Gastroesophageal sphincter (tissue), 3 donors: ENCODE data around the gene DHRS4.
"Not testable (repeated sequence)": the region's sequence is repeated elsewhere in the genome, so short reads cannot be mapped to it uniquely, and the experiment has no call there.

Experiments used
- POLR2A ChIP-seq, 2 donors: fragments of 450-650 bp; IDR thresholded peaks; one replicate each; pipeline ENCODE4 v1.6.1; 2017; ENCODE audit warnings: antibody characterized with exemption in 2 of 2, mild to moderate bottlenecking in 2 of 2, moderate library complexity in 1 of 2
- TF ChIP-seq, protein P1 (sequence below), 4 experiments: fragments of 200-600 bp in 2 of 4; fragments of 450-650 bp in 2 of 4; sonication (generic) in 1 of 4; IDR thresholded peaks; one replicate each; pipeline ENCODE4 v1.5.1; 2017 to 2019; ENCODE audit warnings: antibody characterized with exemption in 4 of 4, mild to moderate bottlenecking in 2 of 4, moderate library complexity in 2 of 4

DNA sequence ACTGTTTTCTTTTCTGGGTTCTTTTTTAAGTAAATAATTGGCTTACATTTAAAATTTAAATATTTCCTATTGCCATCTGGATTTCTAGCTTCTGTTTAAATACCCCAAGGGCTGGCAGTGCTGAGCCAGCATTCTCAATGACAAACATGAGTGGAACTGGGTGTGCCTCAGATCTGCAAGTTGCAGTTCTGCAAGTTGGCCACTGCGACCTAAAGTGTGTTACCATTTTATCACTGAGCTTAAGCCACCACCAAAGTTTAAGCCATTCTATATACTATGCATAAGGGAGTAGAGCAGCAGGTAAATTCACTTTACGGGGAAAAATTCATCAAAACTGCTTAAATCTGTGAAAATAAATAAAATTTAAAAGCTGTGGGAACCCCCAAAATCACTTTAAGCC is 23.6 kb downstream of the DHRS4 start:
- not testable (repeated sequence) for TF ChIP-seq POLR2A (IDR thresholded peaks at IDR 0.05)
- TF ChIP-seq, protein P1, sequence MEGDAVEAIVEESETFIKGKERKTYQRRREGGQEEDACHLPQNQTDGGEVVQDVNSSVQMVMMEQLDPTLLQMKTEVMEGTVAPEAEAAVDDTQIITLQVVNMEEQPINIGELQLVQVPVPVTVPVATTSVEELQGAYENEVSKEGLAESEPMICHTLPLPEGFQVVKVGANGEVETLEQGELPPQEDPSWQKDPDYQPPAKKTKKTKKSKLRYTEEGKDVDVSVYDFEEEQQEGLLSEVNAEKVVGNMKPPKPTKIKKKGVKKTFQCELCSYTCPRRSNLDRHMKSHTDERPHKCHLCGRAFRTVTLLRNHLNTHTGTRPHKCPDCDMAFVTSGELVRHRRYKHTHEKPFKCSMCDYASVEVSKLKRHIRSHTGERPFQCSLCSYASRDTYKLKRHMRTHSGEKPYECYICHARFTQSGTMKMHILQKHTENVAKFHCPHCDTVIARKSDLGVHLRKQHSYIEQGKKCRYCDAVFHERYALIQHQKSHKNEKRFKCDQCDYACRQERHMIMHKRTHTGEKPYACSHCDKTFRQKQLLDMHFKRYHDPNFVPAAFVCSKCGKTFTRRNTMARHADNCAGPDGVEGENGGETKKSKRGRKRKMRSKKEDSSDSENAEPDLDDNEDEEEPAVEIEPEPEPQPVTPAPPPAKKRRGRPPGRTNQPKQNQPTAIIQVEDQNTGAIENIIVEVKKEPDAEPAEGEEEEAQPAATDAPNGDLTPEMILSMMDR (IDR thresholded peaks at IDR 0.05): not testable (repeated sequence)
